ENCODE measurements around the gene KRTAP10-11.

DNA sequence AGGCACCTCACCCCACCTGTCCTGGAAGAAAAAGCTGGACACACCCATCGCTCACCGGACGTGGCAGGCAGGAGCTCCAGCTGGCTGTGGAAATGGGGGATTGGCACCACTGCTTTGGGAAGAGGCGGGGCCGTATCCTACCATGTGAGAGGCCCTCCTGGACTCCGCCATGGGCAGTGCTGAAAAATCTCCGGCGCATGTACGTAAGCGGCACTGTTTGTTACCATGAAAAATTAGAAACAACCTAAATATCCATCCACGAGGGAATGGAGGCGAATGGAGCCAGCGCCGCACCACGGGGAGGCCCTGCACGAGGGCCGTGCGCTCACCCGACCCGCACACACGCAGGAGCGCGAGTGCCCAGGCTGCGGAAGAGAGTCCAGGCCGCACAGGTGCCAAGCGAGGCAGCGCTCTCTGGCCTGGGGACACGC, 31.2 kb upstream of the KRTAP10-11 start:
- TF ChIP-seq, protein P1, sequence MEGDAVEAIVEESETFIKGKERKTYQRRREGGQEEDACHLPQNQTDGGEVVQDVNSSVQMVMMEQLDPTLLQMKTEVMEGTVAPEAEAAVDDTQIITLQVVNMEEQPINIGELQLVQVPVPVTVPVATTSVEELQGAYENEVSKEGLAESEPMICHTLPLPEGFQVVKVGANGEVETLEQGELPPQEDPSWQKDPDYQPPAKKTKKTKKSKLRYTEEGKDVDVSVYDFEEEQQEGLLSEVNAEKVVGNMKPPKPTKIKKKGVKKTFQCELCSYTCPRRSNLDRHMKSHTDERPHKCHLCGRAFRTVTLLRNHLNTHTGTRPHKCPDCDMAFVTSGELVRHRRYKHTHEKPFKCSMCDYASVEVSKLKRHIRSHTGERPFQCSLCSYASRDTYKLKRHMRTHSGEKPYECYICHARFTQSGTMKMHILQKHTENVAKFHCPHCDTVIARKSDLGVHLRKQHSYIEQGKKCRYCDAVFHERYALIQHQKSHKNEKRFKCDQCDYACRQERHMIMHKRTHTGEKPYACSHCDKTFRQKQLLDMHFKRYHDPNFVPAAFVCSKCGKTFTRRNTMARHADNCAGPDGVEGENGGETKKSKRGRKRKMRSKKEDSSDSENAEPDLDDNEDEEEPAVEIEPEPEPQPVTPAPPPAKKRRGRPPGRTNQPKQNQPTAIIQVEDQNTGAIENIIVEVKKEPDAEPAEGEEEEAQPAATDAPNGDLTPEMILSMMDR (IDR thresholded peaks at IDR 0.05; ENCODE audit: low read depth, low read length): no peak
- TF ChIP-seq POLR2A (IDR thresholded peaks at IDR 0.05; ENCODE audit: extremely low read depth, insufficient read length): no peak
- TF ChIP-seq, protein P2, sequence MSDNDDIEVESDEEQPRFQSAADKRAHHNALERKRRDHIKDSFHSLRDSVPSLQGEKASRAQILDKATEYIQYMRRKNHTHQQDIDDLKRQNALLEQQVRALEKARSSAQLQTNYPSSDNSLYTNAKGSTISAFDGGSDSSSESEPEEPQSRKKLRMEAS (IDR thresholded peaks at IDR 0.05; ENCODE audit: low read depth, low read length): no peak
